T-helper 2 cell (primary cell): ENCODE data around the gene BHLHE41.

ENCODE experiments used
- DNase-seq, 5 experiments: peaks; one replicate each; pipeline versions ENCODE4 v3.0.0 to v3.0.0-alpha.2; 2012 to 2022

Gene BHLHE41

DNA sequence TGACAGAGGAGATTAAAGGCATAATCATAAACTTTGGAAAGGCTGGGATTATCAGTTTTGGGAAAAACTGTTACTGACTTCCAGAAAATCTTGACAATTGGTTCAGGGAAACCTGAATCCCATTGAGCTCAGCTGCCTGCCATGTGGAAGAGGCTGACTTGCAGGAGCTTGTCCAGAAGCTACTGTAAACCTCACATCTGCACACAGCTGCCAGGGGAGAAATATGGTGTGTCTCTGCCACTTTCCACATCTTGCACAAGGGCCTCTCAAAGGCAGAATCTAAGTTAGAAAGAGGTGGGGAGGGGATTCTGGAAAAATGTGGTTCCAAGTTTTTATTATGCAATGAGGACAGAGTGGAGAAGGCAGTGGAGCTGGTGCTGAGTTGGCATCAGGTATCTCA lies 8.7 kb upstream of the BHLHE41 start:
- DNase-seq, result no peak

GRCh38 chr12:26132866-26133265 lies 8.0 kb upstream of the BHLHE41 start:
- DNase-seq, result no peak

- DNase-seq, result no peak
Observed at GRCh38 chr12:26131936-26132335, 7.1 kb upstream of the BHLHE41 start.

DNA sequence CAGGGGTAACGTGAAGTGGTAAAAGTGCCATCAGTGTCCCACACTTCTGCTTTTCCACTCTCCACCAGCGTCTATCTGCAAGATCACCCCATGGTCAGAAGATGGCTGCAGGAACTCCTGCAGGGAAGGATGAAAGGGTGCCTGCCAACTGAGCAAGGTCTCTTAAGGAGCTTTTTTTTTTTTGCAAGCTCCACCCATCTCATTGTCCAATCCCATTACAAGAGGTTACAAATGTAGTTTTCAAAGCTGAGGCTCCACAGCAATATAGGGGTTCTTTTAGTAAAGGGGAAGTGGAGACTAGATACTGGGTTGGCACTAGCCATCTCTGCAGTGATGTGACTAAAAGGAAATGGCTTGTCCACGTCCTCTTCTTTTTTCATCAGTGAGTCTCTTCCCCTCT lies 5.9 kb upstream of the BHLHE41 start:
- DNase-seq, result no peak

GRCh38 chr12:26128168-26128567 lies 3.3 kb upstream of the BHLHE41 start:
- no peak for DNase-seq

DNA sequence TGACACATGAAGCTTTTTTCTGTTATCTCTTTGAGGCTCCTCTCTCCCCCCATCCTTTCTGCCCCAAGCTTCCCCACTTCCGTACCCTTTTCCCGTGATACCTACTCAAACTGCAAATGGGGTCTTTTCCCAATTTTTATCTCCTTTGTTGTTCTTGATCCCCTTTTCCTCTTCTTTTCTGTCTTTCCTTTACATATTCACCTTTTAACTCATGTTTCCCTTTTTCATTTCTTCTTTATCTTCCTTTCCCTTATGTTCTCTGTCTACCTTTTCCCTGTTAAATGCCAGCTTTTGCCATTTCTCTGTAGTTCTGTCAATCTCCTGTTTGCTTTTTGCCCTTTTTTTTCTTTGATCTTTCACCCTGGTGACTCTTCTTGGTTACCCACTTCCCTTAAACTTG lies 2.6 kb upstream of the BHLHE41 start:
- no peak for DNase-seq

GRCh38 chr12:26126340-26127284 lies 1.8 kb upstream of the BHLHE41 start:
- DNase-seq, result peak in 1 of 5 experiments; percentile 52

DNA sequence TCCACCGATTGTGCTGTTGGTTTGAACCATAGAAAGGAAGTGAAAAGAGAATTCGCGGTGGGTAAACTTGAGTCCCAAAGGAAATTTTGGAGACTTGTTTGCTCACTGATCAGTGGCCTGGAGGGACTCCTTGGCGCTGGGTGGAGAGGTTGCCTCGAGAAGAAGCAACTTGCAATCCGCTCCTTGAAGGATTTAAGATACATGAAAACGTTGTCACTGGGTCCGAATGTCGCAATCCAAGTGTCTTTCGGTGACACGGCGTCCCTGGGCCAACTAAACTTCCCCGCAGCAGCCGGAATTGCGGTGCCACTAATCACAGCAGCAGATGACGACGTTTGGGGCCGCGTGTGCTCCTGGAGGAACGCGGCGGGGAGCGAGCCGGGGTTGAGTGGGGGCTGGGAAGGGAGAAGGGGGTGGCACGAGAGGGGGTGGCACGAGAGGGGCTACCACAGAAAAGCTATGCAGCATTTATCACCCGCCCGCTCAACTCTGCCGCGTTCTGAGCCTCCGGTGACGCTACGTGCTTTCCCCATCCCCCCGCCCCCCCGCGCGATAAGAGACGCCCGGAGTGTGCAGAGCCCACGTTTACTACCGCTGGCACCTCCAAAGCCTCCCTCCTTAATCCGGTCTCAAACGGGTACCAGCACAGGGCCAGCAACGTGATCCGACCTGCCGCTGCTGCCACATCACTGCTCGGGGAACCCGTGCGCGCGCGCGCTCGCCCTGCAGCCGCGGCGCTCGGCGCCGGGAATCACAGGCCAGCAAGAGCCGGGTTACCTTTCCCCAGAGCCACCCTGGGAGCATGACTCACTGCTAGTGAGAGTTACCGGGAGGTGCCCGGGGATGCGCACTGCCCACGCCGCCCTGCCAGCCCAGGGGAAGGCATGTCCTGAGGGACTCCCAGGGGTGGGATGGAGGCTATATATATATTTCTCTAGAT lies 833 bp upstream of the BHLHE41 start:
- DNase-seq, result peak in 3 of 5 experiments; percentile 6 to 48 (median 6)

GRCh38 chr12:26123482-26123980 lies 1.3 kb downstream of the BHLHE41 start:
- DNase-seq, result no peak

DNA sequence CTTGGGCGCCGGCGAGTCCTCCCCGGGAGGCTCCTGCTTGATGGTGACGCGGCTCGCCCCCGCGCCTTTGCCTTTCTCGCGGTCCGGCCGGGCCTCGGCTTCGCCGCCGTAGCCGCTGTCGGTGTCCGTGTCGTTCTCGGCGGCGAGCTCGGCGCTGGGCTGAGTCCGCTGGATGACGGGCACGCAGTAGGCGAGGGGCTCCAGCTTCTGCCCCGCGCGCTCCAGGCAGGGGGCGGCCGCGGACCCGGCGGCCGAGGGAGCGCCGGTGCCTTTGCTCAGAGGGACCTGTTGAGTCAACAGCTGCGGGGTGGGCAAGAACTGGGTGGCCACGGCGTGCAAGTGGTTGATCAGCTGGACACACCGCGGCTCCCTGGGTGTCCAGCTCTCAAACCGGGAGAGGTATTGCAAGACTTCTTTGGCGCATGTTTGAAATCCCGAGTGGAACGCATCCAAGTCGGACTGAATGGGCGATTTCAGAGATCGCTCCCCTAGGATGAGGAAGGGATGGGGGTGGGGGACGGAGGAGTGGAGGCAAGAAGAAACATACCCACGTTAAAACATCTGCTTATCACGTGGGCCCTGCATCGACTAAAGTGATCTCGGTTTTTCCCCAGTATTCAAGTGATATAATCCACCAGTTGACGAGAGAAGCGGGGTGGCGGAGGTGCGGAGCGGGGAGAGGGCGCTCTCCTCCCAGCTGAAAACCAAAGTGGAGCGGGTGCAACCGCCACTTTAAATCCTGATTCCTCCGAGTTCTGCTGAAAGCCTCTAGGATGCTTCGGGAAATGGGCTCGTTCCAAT lies 2.0 kb downstream of the BHLHE41 start:
- peak in 1 of 5 experiments; percentile 29 for DNase-seq

GRCh38 chr12:26122061-26122680 lies 2.7 kb downstream of the BHLHE41 start:
- peak in 2 of 5 experiments; percentile 10 to 45 for DNase-seq

DNA sequence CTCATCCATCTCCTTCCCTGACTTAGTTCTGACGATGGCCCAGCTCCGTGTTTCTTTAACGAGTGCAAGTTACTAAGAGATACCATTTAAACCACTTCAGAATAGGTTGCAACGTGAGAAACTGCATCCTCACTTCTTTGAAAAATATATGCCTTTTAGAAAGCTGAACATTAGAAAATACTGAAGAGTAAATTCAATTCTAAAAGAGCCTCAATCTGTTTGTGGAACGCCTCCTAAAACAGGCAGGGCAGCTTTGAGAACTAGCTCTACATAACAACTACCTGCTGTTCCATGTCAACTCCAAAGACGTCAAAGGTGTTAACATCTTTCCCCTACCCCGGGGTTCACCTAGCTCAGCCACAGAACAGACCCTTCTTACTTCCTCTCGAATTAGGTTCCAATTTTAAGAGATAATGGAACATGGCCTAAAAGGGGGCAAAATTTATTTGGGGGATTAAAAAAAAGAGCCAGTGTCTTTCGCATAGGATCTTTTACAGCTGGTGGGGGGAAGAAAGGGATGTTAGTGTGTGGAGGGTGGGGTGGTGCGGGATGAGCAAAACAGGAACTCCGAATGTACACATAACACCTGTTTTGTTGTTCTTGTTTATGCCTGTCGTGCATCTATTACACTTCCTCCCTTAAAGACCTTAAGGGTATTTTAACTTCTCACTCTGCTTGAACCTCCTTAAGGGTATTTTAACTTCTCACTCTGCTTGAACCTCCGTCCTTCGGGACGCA lies 3.3 kb downstream of the BHLHE41 start:
- no peak for DNase-seq

DNA sequence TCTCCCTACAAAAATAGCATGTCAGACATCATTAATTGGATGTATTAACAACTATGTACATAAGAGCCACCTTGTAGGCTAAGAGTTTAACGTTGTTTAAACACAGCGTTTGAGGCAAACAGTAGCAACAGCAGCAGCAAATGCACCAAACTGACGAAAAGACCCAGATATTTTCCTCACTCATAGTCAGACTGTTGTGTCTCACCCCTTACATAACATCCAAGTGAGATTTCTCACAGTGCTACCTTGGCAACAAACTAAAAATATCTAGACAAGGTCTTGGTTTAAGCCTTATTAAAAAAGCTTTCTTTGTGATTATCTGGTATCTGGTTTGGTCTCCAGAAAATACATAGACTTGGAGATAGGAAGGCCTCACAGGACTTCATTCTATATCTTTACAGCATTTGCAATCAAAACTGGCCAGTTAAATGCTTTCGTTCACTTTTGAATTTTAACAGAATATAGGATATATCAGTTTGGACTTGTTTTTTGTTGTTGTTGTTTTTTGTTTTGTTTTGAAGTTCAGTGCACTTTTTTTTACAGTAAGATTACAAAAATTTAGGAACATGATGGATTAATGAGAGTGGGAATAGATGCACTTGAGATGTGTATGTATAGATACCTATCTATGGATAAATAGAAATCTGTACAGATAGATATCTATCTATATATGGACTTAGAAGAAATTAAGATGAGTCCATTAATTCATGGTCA lies 4.1 kb downstream of the BHLHE41 start:
- no peak for DNase-seq

GRCh38 chr12:26119391-26119989 lies 5.3 kb downstream of the BHLHE41 start:
- peak in 1 of 5 experiments; percentile 17 for DNase-seq

- no peak for DNase-seq
Observed at GRCh38 chr12:26118308-26118707, 6.5 kb downstream of the BHLHE41 start.

DNA sequence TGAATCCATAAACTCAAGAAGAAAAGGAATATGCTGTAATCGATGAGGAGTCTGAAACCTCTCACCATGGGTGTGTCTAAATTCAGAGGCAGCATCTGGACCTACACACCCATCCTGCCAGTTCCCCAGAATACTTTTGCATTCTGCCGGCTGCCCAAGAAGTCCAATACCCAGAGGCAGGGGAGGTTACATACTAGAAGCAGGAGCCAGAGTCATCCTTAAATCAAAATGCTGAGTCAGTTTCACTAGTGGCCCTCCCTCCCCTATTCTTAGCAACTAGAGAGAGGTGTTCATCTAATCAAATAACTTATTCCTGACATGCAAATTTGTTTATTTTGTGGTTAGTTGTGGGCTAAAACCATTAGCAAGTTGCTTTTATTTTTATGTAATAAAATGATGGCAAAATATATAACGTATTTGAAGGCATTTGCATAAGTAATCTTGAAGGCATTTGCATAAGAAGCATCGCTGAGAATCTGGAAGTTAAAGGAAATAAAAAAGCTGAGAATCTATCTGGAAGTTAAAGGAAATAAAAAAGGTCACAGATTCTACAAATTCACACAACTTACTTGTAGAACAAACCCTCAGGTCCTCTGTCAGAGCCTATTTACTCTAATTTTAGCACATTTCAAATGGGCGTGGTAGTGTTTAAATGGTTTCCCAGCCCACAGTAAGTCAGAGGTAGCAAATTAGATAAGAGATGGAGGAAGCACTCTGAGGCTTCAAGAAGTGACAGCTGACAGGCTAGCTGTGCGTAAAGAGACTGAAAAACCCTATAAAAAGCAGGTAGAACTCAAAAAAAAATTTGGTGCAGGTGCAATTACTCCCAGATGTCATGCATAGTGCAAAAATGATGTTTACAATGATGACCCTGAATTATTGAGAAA lies 7.8 kb downstream of the BHLHE41 start:
- DNase-seq, result no peak

DNA sequence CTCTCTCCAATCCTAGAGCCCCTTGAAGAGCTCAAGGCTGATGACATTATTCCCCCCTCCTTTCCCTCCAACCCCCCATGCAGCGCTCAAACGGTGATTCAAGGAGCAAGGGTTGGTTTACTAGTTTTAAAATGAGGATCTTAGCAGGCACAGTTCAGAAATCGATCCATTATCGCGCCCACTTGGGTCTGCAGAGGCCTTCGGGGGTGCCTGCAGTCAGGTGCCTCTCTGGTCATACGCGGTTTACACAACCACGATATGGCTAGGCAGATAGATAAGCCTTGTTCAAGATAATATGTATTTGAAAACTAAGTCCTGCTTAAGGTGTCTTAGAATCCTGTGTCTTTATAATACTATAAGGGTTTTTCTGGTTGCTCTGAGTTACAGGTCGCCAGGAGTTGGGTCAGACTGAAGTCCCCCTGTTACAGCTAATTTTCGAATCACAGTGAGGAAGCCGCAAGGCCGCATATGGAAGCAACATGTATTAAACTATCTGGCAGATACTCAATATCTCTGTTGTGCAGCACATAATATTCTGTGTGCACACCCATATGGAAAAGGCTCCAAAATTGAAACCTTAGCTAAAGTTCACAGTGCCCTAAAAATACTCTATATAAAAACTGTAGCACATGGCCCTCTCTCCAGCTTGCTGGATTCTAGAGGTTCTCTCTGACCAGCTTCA lies 10.0 kb downstream of the BHLHE41 start:
- DNase-seq, result no peak
